Neural cell (in vitro differentiated cells): ENCODE measurements around the gene MYOM1. TPM values are rescaled to one million over a fixed set of nuclear protein-coding genes. Genes with fewer than 3 reads are reported as not detected.

Experiments used
- H2AFZ ChIP-seq: fragments of 200-600, 300-800 bp; sonication (generic), shearing (Covaris generic); 2 replicates; pipeline ENCODE4 v1.6.0; 2014; ENCODE audit warnings: low read depth, mild to moderate bottlenecking, antibody characterized with exemption, low read length, moderate library complexity
- H3F3A ChIP-seq: fragments of 200-600 bp; shearing (Covaris generic); 2 replicates; pipeline ENCODE4 v1.6.1; 2016; ENCODE audit warnings: mild to moderate bottlenecking, moderate library complexity, mixed read lengths, antibody characterized with exemption, low read length; ENCODE audit not compliant: insufficient read depth, poor library complexity, severe bottlenecking
- H3K27ac ChIP-seq: fragments of 200-600, 300-800 bp; sonication (generic), shearing (Covaris generic); 2 replicates; pipeline ENCODE4 v1.5.1; 2014; ENCODE audit warnings: mild to moderate bottlenecking, low read length, moderate library complexity
- H3K27me3 ChIP-seq: fragments of 300-800, 200-600 bp; sonication (generic), shearing (Covaris generic); 2 replicates; pipeline ENCODE4 v1.6.0; 2014; ENCODE audit warnings: mild to moderate bottlenecking, low read depth, low read length, moderate library complexity; ENCODE audit not compliant: insufficient read depth
- H3K36me3 ChIP-seq: fragments of 300-800, 200-600 bp; sonication (generic), shearing (Covaris generic); 2 replicates; pipeline ENCODE4 v1.5.1; 2014; ENCODE audit warnings: mild to moderate bottlenecking, antibody characterized with exemption, low read length, moderate library complexity; ENCODE audit not compliant: insufficient read depth
- H3K4me2 ChIP-seq: fragments of 300-800, 200-600 bp; sonication (generic), shearing (Covaris generic); 2 replicates; pipeline ENCODE4 v1.6.0; 2014; ENCODE audit warnings: mild to moderate bottlenecking, low read length
- H3K4me3 ChIP-seq: fragments of 300-800, 200-600 bp; sonication (generic), shearing (Covaris generic); 2 replicates; pipeline ENCODE4 v1.5.1; 2014; ENCODE audit warnings: mild to moderate bottlenecking, low read length, moderate library complexity
- H3K79me2 ChIP-seq: fragments of 200-600 bp; shearing (Covaris generic); replicated peaks from 2 replicates; pipeline ENCODE4 v1.6.0; 2014; ENCODE audit warnings: mild to moderate bottlenecking, low read length, moderate library complexity; ENCODE audit not compliant: insufficient read depth
- H3K9ac ChIP-seq: fragments of 300-800, 200-600 bp; sonication (generic), shearing (Covaris generic); 2 replicates; pipeline ENCODE4 v1.6.1; 2016; ENCODE audit warnings: mild to moderate bottlenecking, low read length, mixed read lengths
- H3K9me2 ChIP-seq: fragments of 200-600 bp; shearing (Covaris generic); 2 replicates; pipeline ENCODE4 v1.6.1; 2016; ENCODE audit warnings: mild to moderate bottlenecking, low read length, mixed read lengths; ENCODE audit not compliant: insufficient read depth
- H3K9me3 ChIP-seq: fragments of 200-600, 300-800 bp; sonication (generic), shearing (Covaris generic); 2 replicates; pipeline ENCODE4 v1.6.1; 2016; ENCODE audit warnings: mild to moderate bottlenecking, mixed run types, low read length, moderate library complexity, mixed read lengths
- H4K20me1 ChIP-seq: fragments of 200-600 bp; shearing (Covaris generic); 2 replicates; pipeline ENCODE4 v1.6.1; 2016; ENCODE audit warnings: mild to moderate bottlenecking, mixed run types; ENCODE audit not compliant: insufficient read depth
- CTCF ChIP-seq: fragments of 450-650 bp; IDR thresholded peaks from 2 replicates; pipeline ENCODE4 v1.5.1; 2014; ENCODE audit warnings: antibody characterized with exemption, mild to moderate bottlenecking, moderate library complexity; ENCODE audit not compliant: poor library complexity, severe bottlenecking
- EP300 ChIP-seq: fragments of 450-650 bp; conservative IDR thresholded peaks from 2 replicates; pipeline ENCODE4 v1.6.1; 2014; ENCODE audit warnings: antibody characterized with exemption, mild to moderate bottlenecking, moderate library complexity; ENCODE audit not compliant: poor library complexity, severe bottlenecking
- EZH2 ChIP-seq: fragments of 200-600, 300-800 bp; shearing (Covaris generic), sonication (generic); IDR thresholded peaks from 2 replicates; pipeline ENCODE4 v1.6.1; 2014; ENCODE audit warnings: antibody characterized with exemption, low read length, borderline replicate concordance, mild to moderate bottlenecking; ENCODE audit not compliant: insufficient read depth, poor library complexity, severe bottlenecking
- MXI1 ChIP-seq: fragments of 450-650 bp; conservative IDR thresholded peaks from 2 replicates; pipeline ENCODE4 v1.6.1; 2014; ENCODE audit warnings: antibody characterized with exemption, mild to moderate bottlenecking; ENCODE audit not compliant: poor library complexity, severe bottlenecking
- POLR2AphosphoS5 ChIP-seq: IDR thresholded peaks from 2 replicates; pipeline ENCODE4 v1.6.1; 2012
- RAD21 ChIP-seq: fragments of 450-650 bp; conservative IDR thresholded peaks from 2 replicates; pipeline ENCODE4 v1.6.1; 2014; ENCODE audit warnings: antibody characterized with exemption, mild to moderate bottlenecking, moderate library complexity
- REST ChIP-seq: IDR thresholded peaks from 2 replicates; pipeline ENCODE4 v1.6.1; 2012; ENCODE audit warnings: borderline replicate concordance
- SMC3 ChIP-seq: fragments of 450-650 bp; conservative IDR thresholded peaks from 2 replicates; pipeline ENCODE4 v1.6.1; 2014; ENCODE audit warnings: antibody characterized with exemption, mild to moderate bottlenecking, moderate library complexity; ENCODE audit not compliant: poor library complexity
- TAF1 ChIP-seq: IDR thresholded peaks from 2 replicates; pipeline ENCODE4 v1.6.1; 2012; ENCODE audit warnings: low read depth
- polyA plus RNA-seq: library from polyadenylated mRNA; depleted of rRNA; stranded (reverse); fragments of >200 nt; gene quantifications from 2 replicates; pipeline ENCODE4 v1.2.3, GENCODE V29; 2014

Gene MYOM1
- polyA plus RNA-seq, 1 donor from 2014 or later = 1.7 TPM

GRCh38 chr18:3256693-3257626, 37.2 kb upstream of the MYOM1 start:
- no peaks in the 10 kb centered on the region for H3K27me3 ChIP-seq
- no peaks in the 10 kb centered on the region for H3K9me2 ChIP-seq
- TF ChIP-seq RAD21 (no peak), TAF1 (no peak), SMC3 (no peak), POLR2AphosphoS5 (no peak), EZH2 (no peak), EP300 (no peak), REST (no peak), MXI1 (no peak), CTCF (no peak)
- H3K27ac ChIP-seq = no peak overlapping the region
- H2AFZ ChIP-seq = no peak overlapping the region
- no peaks in the 10 kb centered on the region for H3K9me3 ChIP-seq
- H3K4me3 ChIP-seq = no peak overlapping the region
- H3K79me2 ChIP-seq = no peaks in the 10 kb centered on the region
- no peaks in the 10 kb centered on the region for H3F3A ChIP-seq
- no peaks in the 10 kb centered on the region for H3K36me3 ChIP-seq
- no peaks in the 10 kb centered on the region for H4K20me1 ChIP-seq
- H3K9ac ChIP-seq = no peak overlapping the region
- H3K4me2 ChIP-seq = no peak overlapping the region

GRCh38 chr18:3255611-3256165, 35.9 kb upstream of the MYOM1 start:
- Histone ChIP-seq H3K4me3 (no peak overlapping the region), H3K9me3 (no peaks in the 10 kb centered on the region), H3K36me3 (no peaks in the 10 kb centered on the region), H3K9me2 (no peaks in the 10 kb centered on the region), H3K9ac (no peak overlapping the region), H3K79me2 (peaks cover 9% of the 10 kb centered on the region), H2AFZ (no peak overlapping the region), H3K27ac (no peak overlapping the region), H4K20me1 (no peaks in the 10 kb centered on the region), H3K4me2 (no peak overlapping the region), H3K27me3 (no peaks in the 10 kb centered on the region), H3F3A (no peaks in the 10 kb centered on the region)
- TF ChIP-seq MXI1 = no peak
- no peak for TF ChIP-seq RAD21
- TF ChIP-seq POLR2AphosphoS5 = no peak
- TF ChIP-seq EZH2 = no peak
- TF ChIP-seq SMC3 = no peak
- no peak for TF ChIP-seq REST
- TF ChIP-seq CTCF = no peak
- TF ChIP-seq TAF1 = no peak
- TF ChIP-seq EP300 = no peak
